LHCN-M2 (cell line): ENCODE measurements around the gene PDE10A. TPM values are rescaled to one million over a fixed set of nuclear protein-coding genes. Genes with fewer than 3 reads are reported as not detected.
"Not testable (repeated sequence)": the region's sequence is repeated elsewhere in the genome, so short reads cannot be mapped to it uniquely, and the experiment has no call there.

Experiments used
- DNase-seq: peaks from one replicate; pipeline ENCODE4 v3.0.0-alpha.2; 2012; ENCODE audit warnings: low read depth
- total RNA-seq: library from RNA; depleted of rRNA; stranded (reverse); fragments of >200 nt; gene quantifications from 2 replicates; pipeline ENCODE4 v1.2.3, GENCODE V29; 2014

The PDE10A gene
- total RNA-seq, 1 experiment from 2014 or later, result 17.9 TPM

DNA sequence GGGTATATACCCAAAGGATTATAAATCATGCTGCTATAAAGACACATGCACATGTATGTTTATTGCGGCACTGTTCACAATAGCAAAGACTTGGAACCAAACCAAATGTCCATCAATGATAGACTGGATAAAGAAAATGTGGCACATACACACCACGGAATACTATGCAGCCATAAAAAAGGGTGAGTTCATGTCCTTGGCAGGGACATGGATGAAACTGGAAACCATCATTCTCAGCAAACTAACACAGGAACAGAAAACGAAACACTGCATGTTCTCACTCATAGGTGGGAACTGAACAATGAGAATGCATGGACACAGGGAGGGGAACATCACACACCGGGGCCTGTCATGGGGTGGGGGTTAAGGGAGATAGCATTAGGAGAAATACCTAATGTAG is 70.1 kb downstream of the PDE10A start:
- DNase-seq, result not testable (repeated sequence)

DNA sequence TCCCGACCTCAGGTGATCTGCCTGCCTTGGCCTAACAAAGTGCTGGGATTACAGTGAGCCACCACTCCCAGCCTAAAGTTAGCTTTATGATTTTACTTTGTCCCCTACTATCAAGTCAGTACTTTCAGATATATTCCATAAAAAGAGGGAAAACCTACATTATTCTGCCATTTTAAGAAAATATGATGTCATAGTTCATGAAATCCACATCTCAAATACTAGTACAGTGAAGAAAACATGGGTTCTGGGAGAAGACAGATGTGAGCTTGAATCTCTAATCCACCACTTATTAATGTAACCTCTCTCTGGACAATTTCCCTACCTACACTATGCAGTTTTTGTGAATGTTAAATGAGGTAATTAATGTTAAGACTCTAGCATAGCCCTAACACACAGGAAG is 74.5 kb downstream of the PDE10A start:
- DNase-seq, result no peak

DNA sequence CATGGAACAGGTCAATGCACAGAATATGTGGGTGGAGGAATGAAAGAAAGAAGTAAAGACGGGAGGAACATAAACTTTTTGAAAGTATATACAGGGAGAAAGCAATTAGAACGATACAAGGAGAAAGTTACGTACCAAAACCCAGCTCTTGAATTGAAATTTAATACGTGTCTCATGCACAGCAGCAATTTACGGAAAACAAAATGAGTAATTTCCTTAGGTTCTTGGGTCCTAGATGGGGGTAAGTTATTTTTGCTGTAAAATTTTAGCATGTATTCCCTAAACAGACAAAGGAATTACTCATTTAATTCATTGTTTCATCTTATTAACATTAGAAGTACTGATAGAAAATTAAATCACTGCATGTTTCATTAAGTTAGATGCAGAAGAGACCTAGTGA is 75.8 kb downstream of the PDE10A start:
- DNase-seq, result no peak

DNA sequence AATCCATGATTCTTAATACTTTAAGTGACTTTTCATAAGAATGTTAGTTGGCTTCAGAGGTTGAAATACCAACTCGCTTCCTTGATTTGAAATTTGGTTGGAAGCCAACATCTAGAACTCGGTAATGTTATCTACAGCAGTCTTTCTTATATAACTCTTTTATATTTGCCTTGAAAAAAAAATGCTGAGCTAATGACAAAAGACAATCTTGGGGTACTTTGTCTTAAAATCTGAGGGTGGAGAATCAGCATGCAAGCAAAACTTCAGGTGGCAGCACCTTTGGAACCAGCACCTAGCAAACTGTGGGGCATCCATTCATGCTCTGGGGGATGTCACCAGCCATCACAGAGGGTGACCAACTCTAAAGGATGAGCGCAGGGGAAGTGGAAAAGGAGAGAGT is 76.3 kb downstream of the PDE10A start:
- DNase-seq, result no peak

DNA sequence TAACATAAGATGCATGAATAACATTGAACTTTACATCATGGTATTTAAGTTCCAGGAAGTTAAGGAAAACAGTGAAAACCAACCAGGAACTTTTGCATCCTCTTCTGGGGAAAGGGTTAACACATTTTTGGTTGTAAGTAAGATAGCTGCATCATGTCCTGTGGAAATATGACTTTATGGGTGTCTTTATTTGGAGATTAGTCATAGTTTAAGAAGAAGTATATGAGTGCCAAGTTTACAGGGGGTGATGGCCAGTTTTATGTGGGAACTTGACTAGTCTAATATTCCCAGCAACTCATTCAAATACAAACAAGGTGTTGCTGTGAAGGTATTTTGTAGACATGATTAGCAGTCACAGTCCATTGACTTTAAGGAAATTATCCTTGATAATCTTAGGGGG is 78.0 kb downstream of the PDE10A start:
- peak; percentile 68 for DNase-seq

DNA sequence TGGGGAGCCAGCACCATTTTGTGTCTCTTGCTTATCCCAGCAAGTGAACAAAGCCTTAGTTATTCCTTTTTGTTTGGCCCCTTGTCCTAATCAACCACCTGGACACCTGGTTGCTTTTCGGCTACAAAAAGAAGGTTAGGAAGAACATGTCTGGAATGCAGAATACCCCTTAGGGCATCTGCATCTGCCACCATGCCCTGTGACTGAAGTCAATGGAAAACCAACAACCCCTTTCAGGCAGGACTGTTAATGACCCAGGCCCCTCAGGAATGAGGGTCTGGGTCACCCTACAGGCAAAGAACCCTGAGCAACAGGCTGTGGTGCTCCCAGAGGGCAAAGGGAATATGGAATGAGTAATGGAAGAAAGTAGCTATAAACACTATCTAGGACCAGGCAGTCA is 78.5 kb downstream of the PDE10A start:
- DNase-seq, result no peak

DNA sequence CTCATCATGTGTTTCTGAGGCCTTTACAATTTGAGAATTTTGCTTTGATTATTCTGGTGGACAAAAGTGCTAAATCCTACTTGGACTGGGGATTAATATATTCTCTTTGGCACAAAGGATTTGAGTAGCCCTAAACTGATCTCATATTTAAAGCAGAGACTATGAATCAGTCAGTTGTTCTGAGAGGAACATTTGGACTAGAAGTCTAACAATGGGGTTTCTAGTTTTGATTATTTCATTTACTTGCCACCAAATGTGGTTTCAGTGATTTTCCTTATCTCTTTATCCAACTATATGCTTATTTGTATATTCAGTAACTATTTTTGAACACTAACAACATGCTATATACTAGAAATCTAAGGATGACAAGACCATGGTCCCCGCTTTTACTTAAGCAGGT is 81.4 kb downstream of the PDE10A start:
- no peak for DNase-seq

DNA sequence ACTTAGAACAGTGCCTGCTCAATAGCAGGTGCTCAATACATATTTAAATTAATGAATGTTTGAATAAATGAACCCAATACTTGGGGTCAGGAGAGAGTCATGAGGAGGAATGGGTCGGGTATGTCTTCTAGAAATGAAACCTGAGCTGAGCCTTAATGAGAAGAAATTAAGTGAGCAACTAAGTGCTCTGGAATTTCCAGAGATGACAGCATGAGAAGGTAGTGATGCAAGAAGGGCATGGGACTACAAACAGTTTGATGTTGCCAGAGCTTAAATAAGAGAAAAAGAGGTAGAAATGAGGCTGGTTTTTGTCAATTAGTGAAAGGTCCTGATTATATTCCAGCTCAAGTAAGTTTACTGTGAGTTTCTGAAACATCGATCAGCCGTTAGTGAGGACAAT is 82.9 kb downstream of the PDE10A start:
- peak; percentile 32 for DNase-seq

DNA sequence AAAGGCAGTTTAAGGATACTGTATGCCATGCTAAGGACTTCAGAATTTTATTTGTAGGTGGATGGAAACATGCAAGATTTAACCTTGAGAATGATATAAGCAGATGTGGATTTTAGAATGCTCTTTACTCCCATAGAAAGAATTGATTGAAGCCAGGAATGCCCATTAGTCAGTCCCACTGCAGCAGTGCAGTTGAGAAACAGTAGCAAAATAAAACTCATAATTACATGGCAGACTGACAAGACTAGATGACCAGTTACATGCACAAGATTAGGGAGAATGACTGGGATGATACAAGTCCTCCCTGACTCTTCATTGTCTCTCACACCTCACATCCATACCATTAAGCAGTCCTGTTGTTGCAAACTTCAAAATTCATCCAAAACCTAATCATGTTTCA is 83.9 kb downstream of the PDE10A start:
- peak; percentile 26 for DNase-seq

DNA sequence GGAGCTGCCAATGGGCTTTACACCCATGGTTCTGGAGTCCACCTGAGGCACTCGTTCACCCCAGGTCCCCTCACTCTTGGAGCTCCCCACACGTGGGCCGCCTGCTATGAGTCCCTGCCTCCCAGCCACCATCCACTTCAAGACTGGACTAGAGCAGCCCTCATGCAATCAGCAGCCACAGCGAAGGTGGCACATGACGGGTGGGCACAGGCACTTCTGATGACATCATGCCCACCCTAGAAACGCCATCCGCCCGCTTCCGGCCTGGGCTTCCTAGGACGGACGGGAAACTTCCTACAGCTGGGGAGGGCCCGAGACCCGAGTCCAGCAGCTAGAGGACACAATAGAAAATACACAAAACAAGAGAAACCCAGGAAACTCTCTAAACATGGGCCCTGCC is 85.5 kb downstream of the PDE10A start:
- DNase-seq, result no peak

DNA sequence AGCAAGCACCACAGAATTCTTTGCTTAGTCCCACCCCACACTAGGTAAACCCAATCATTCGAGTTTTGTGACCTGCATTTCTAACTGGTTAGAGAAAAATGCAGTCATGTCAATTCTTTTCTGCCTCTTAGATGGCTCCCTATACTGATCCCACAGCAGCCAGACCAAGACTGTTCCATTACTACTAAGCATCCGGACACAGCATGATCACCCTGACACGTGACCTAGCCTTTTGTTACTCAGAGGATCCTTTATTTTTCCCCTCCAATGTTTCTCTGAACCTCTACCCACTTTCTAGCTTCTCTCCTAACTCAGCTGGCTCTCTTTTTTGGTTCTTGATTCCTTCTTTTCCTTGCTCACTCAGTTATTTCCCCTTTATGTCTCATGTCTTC is 87.9 kb downstream of the PDE10A start:
- no peak for DNase-seq

DNA sequence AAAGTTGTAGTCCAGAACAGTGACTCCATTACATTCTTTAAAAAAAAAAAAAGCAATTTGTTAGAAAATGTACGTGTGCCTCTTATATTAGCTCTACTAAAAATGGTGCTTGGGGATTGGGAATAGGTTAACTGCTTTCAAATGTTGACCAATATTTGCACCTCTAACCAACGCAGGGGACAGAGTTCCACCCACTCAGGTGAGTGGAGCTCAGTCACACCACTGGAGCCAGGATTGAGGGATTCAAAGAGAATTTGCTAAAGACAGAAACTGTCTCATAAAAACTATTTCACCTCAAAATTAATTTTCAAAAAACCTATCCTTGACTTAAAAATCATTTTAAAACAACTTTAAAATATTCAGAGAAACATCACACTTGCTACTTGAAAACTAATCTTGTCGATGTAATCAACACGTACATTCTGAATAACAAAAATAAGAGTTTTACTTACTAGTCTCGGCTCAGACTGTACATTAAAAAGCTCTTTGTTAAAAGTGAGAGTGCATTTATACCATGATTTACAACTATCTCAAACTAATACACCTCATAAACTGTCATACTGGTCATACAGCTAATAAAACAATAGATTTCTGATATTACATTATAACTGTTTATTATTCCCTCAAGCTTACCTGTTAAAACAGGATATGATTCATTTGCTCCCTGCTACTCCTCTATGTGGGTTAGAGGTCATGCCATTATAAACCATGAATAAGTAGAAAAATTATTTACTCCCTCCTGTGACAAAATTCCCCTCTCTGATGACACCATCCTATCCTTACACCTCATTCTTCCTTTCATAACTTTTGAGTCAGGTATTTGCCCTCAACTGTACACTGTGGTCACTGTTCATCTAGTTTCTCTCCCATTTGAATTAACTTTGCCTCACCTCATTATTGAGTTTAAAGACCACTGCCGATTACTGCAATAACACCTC is 88.6 kb downstream of the PDE10A start:
- DNase-seq, result peak; percentile 39

DNA sequence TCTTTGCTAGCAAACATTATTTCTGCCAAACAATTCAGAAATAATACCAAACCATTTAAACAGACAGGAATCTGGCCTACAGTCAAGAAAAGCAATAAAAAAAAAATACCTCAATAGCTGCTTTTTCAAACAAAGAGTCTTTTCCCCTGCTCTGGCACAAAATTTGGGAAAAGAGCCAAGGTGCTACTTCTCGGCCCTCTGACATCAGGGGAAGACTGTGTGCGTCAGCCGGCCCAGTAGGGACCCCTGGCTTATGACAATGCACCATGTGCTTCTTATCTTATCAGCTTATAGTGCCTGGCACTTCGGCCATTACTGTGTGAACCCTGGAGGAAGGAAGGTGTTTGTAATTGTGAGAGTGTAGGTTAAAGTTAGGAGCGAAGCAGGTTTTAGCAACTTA is 89.4 kb downstream of the PDE10A start:
- peak; percentile 82 for DNase-seq

DNA sequence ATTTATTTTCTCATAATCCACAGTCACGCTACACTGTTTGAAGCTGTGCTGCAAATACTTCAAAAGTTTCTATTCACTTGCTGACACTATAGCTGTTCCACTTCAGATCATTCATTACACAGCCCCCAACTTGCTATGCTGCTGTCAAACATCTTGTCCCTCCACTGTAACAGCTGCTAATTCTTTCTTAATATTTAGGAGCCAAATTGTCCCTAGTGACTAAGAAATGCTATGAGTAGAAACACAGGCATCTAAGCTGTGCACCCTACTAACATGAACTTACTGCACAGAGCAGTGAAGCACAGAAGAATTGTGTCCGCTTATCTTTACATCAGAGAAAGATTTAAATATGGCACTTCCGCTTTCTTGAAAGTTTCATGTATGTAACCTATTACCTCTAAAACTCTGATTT is 91.3 kb downstream of the PDE10A start:
- peak; percentile 89 for DNase-seq

DNA sequence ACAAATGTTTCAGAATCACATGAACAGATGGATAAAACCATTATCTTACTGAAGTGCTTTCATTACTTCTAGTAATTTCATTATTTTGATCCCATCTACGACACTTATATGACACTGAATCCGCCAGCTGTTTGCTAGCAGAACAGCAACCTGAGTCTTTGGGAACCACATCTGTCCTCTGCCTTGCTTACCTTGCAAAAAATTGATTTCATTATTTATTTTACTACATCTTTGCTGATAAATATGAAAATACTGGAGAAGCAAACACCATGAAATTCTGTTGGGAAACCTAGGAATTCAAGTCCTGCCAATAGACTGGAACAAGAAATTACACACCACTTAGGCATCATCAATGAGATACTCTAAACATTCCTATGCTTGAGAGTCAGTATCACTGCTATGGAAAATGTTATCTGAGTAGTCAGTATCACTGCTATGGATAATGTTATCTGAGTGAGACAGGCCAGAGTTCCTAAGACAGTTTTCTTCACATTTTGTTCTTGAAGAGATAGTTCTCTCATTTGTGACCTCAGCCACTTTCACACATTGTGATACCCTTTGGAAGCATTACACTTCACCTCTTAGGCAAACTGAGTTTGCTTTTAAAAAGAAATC is 91.9 kb downstream of the PDE10A start:
- peak; percentile 77 for DNase-seq

DNA sequence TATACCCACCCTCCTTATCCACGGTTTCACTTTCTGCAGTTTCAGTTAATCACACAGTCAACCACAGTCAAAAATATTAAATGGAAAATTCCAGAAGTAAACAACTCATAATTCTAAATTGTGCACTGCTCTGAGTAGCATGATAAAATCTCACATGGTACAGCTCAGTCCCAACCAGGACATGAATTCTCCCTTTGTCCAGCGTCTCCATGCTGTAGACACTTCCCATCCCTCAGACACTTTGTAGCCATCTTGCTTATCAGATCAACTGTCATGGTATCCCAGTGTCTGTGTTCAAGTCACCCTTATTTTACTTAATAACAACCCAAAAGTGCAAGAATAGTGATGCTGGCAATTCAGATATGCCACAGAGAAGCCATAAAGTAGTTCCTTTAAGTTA is 94.7 kb downstream of the PDE10A start:
- DNase-seq, result no peak

DNA sequence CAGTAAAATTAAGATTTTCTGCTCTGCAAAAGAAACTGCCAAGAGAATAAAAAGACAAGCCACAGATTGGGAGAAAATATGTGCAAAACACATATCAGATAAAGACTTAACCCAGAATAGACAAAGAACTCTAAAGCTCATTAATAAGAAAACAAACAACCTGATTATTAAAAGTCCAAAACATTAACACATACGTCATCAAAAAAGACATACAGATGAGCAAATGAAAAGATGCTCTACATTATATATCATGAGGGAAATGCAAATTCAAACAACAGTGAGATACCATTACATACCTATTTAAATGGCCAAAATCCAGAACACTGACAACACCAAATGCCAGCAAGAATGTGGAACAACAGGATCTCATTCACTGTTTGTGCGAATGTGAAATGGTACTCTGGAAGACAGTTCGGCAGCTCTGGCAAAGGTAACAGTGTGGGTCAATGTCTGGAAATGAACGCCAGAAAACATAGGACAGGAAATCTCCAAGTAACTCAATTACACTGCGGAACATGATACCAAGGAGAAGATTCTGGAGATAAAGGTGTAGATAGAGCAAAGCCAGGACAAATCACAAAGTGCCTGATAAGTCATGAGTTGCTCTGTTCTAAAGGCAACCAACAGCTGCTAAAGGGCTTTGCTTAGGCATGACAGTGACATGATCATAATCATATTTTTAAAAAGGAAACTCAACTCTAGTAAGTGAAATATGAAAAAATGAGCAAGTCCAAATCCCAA is 96.8 kb downstream of the PDE10A start:
- no peak for DNase-seq

DNA sequence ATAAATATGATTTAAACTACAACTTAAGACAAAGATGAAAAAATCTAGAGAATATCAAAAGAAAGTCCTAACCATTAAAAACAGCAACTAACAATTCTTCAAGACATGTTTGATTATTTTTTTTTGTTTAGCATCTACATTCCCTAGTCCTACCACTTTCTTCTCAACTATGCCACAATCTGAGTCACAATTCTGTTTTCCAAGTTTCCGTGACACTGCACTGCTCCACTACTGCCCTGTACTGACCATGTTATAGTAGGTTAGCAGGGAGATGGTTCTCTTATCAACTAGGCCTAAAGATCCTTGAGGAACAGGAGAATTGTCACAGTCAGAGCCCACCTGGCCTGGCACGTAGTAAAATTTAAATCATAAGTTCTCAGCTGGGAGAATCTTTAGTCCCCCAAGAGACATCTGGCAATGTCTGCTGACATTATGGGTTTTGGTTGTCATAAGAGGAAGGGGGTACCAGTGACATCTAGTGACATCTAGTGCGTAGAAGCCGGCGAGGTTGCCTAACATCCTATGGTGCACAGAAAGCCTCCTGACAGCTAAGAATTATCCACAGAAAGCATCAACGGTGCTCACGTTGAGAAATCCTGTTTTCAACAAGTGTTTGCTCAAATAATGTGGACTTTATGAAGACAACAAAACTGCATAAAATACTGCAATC is 100.5 kb downstream of the PDE10A start:
- peak; percentile 72 for DNase-seq

DNA sequence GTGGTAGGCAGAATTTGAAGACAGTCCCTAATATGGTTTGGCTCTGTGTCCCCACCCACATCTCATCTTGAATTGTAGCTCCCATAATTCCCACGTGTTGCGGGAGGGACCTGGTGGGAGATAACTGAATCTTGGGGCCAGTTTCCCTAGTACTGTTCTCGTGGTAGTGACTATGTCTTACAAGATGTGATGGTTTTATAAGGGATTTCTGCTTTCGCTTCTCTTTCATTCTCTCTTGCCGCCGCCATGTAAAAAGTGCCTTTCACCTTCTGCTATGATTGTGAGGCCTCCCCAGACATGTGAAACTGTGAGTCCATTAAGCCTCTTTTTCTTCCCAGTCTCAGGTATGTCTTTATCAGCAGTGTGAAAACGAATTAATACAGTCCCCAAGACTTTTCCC is 103.4 kb downstream of the PDE10A start:
- DNase-seq, result no peak

DNA sequence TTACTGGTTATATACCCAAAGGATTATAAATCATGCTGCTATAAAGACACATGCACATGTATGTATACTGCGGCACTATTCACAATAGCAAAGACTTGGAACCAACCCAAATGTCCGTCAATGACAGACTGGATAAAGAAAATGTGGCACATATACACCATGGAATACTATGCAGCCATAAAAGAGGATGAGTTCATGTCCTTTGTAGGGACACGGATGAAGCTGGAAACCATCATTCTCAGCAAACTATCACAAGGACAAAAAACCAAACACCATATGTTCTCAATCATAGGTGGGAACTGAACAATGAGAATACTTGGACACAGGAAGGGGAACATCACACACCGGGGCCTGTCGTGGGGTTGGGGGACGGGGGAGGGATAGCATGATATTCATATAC is 104.9 kb downstream of the PDE10A start:
- not testable (repeated sequence) for DNase-seq

DNA sequence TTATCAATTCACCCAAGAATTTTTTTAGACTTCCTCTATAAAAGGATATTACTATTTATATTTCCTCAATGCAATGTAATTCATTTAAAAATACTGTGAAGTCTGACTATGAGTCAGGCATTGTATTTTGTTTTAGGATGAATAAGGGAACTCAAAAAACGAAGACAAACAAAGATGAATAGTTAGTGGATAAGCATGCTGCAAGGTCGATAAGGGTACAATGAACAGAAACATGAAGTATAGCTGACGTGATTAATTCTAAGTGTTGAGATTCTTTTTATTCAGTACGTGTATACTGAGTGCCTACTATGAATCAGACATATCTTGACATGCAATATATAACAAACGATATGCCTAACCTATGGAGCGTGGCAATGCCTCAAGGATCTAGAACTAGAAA is 105.4 kb downstream of the PDE10A start:
- no peak for DNase-seq
